Measurements from ENCODE around the gene NMRAL1. TPM values are rescaled to one million over a fixed set of nuclear protein-coding genes. Genes with fewer than 3 reads are reported as not detected.

The NMRAL1 gene
- total RNA-seq, 4 donors from 2014 or later: 37.0 to 320 (median 59.3) TPM

DNA sequence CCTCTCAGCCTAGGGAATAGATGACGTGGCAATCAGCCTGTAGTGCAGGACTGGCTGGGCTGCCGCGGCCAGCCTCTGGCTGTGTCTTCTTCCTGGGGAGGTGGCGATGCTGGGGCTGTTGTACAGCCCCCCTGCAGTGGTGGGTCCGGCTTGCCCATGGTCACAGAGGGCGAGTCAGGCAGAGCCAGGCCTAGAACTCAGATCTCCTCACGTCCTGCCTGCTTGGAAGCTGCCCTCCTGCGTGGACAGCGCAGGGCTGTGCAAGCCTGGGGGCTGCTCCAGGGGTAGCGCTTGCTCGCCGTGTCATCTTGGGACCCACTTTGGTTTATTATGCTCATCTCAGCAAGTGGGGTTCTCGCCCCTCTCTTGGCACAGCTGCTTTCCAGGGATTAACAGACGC lies 19.3 kb downstream of the NMRAL1 start:
- intact Hi-C loops (cut with DNase I; ENCODE audit: low total_unique reads): no loop called here
- TF ChIP-seq POLR2A (IDR thresholded peaks at IDR 0.05) (no peak), CTCF (IDR thresholded peaks at IDR 0.05) (no peak)
- Histone ChIP-seq H3K27me3 (no peaks in the 10 kb centered on the region), H3K4me3 (no peak overlapping the region), H3K4me1 (no peaks in the 10 kb centered on the region), H3K27ac (no peak overlapping the region), H3K9me3 (no peaks in the 10 kb centered on the region), H3K36me3 (no peaks in the 10 kb centered on the region)
- DNase-seq: no peak

- Histone ChIP-seq H3K27ac (no peak overlapping the region), H3K36me3 (no peaks in the 10 kb centered on the region), H3K4me1 (no peaks in the 10 kb centered on the region), H3K9me3 (no peaks in the 10 kb centered on the region), H3K27me3 (no peaks in the 10 kb centered on the region), H3K4me3 (no peak overlapping the region)
- no peak for TF ChIP-seq CTCF (IDR thresholded peaks at IDR 0.05)
- no peak for TF ChIP-seq POLR2A (IDR thresholded peaks at IDR 0.05)
- intact Hi-C loops (cut with DNase I; ENCODE audit: low total_unique reads): no loop called here
- no peak for DNase-seq
Measured at GRCh38 chr16:4454623-4455022, 19.8 kb downstream of the NMRAL1 start.

GRCh38 chr16:4452674-4453073 lies 21.8 kb downstream of the NMRAL1 start:
- no peak for TF ChIP-seq POLR2A (IDR thresholded peaks at IDR 0.05)
- no peak for TF ChIP-seq CTCF (IDR thresholded peaks at IDR 0.05)
- Histone ChIP-seq H3K36me3 (no peaks in the 10 kb centered on the region), H3K4me1 (no peaks in the 10 kb centered on the region), H3K9me3 (no peaks in the 10 kb centered on the region), H3K4me3 (no peak overlapping the region), H3K27ac (no peak overlapping the region), H3K27me3 (no peaks in the 10 kb centered on the region)
- intact Hi-C loops (cut with DNase I; ENCODE audit: low total_unique reads): no loop called here
- DNase-seq: no peak

DNA sequence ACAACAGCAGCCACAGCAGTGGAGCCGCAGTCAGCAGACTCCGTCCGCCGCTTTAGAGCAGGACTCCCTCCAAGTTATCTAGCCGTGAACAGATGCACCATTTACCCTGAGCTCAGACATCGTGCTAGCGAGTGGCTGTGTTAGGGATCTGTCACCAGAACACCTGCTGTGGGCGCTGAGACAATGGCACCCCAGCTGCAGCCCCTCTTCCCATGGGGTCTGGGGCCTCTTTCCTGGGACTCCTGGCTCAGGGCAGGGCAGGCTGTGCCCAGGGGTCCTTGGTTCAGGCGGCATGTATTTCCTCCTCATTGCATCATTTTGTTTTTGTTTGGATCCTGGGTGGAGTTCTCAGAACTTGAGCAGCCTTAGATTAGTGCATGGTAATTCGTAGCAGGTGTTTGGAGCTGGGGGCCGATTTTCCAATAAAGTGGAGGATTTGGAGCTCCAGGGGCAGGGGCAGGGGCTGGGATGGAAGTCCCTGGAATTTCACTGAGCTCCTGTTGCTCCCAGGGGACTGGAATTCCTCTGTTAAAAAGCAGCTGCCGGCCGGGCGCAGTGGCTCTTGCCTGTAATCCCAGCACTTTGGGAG lies 23.4 kb downstream of the NMRAL1 start:
- TF ChIP-seq CTCF (IDR thresholded peaks at IDR 0.05) (no peak), POLR2A (IDR thresholded peaks at IDR 0.05) (no peak)
- no peak overlapping the region for H3K4me3 ChIP-seq
- H3K27ac ChIP-seq: no peak overlapping the region
- no peak for DNase-seq
- no peaks in the 10 kb centered on the region for H3K4me1 ChIP-seq
- intact Hi-C loops (cut with DNase I; ENCODE audit: low total_unique reads): no loop called here
- H3K9me3 ChIP-seq: no peaks in the 10 kb centered on the region
- H3K27me3 ChIP-seq: no peaks in the 10 kb centered on the region
- H3K36me3 ChIP-seq: no peaks in the 10 kb centered on the region

GRCh38 chr16:4450430-4450829 lies 24.0 kb downstream of the NMRAL1 start:
- no peak for DNase-seq
- H3K36me3 ChIP-seq: no peaks in the 10 kb centered on the region
- no peak for TF ChIP-seq POLR2A (IDR thresholded peaks at IDR 0.05)
- no peak for TF ChIP-seq CTCF (IDR thresholded peaks at IDR 0.05)
- intact Hi-C loops (cut with DNase I; ENCODE audit: low total_unique reads): no loop called here
- no peak overlapping the region for H3K27ac ChIP-seq
- no peaks in the 10 kb centered on the region for H3K4me1 ChIP-seq
- no peaks in the 10 kb centered on the region for H3K9me3 ChIP-seq
- H3K27me3 ChIP-seq: no peaks in the 10 kb centered on the region
- H3K4me3 ChIP-seq: no peak overlapping the region

Data from uterus (tissue), 4 donors.